Transverse colon (tissue), 4 donors: ENCODE measurements around the gene OR4M1.
"Not testable (repeated sequence)": the region's sequence is repeated elsewhere in the genome, so short reads cannot be mapped to it uniquely, and the experiment has no call there.

ENCODE experiments used
- CTCF ChIP-seq, 5 experiments: fragments of 200-600 bp in 3 of 5; fragments of 450-650 bp in 2 of 5; sonication (generic) in 3 of 5; IDR thresholded peaks; 1 replicate in 2 of 5; 2 replicates in 3 of 5; pipeline ENCODE4 v1.5.1; 2016 to 2017; ENCODE audit warnings: antibody characterized with exemption in 5 of 5, inconsistent platforms in 3 of 5, mild to moderate bottlenecking in 2 of 5, moderate library complexity in 1 of 5
- EP300 ChIP-seq: sonication (generic); formaldehyde crosslinking; IDR thresholded peaks from one replicate; pipeline ENCODE4 v1.6.1; 2017; ENCODE audit warnings: antibody characterized with exemption, low read depth
- POLR2A ChIP-seq: fragments of 450-650 bp; IDR thresholded peaks from one replicate; pipeline ENCODE4 v1.6.1; 2016; ENCODE audit warnings: antibody characterized with exemption, mild to moderate bottlenecking, moderate library complexity
- POLR2AphosphoS5 ChIP-seq, 3 donors: sonication (generic); formaldehyde crosslinking; IDR thresholded peaks; one replicate each; pipeline ENCODE4 v1.6.1; 2016; ENCODE audit warnings: antibody characterized with exemption in 3 of 3

- TF ChIP-seq POLR2A; EP300; POLR2AphosphoS5 (IDR thresholded peaks at IDR 0.05); CTCF (IDR thresholded peaks at IDR 0.05): not testable (repeated sequence)
Measured at GRCh38 chr14:19803470-19803869, 30.2 kb downstream of the OR4M1 start, which contains the start of gene OR4N2.
